C4-2B (cell line): ENCODE measurements around the gene RASGRF2.

Experiments
- H3K27ac ChIP-seq: fragments of 450-650 bp; 2 replicates; pipeline ENCODE4 v1.5.1; 2017
- ZFX ChIP-seq: fragments of 450-650 bp; IDR thresholded peaks from 2 replicates; pipeline ENCODE4 v1.6.1; 2017
- TF ChIP-seq, protein P1 (sequence below): fragments of 450-650 bp; conservative IDR thresholded peaks from 2 replicates; pipeline ENCODE4 v1.5.1; 2017; ENCODE audit warnings: mild to moderate bottlenecking

RASGRF2 gene

GRCh38 chr5:80964919-80965318 lies 4.8 kb downstream of the RASGRF2 start:
- H3K27ac ChIP-seq, result no peak overlapping the region

DNA sequence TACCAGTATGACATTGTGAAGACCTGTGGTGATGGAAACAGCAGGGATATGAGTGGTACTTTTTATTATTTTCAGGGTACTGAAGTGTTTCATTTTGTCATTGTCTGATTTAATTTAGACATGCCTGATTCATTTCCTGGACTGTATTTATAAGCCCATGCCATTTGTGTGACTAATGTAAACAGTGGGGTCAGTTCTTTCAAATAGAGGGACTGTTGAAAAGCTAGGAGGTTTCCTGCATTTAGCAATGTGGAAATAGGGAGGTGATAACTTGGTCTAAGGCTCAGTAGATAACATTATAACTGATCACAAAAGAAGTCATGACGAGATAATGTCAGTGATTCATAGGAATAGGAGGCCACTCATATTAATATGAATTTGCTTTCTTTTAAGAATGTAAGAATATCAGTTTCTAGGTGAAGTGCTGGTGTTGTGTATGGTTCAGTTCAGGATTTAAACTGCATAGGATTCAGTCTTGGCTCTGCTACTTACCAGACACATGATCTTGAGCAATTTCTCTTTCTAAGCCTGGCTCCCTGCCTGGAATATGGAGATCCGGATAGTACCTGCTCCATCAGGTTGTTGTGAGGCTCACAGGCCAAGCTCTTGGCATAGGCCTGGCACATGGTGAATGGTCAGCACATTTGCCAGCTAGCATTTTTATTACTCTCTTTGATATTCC lies 7.5 kb downstream of the RASGRF2 start:
- no peak overlapping the region for H3K27ac ChIP-seq
- TF ChIP-seq ZFX, result no peak
- TF ChIP-seq, protein P1, sequence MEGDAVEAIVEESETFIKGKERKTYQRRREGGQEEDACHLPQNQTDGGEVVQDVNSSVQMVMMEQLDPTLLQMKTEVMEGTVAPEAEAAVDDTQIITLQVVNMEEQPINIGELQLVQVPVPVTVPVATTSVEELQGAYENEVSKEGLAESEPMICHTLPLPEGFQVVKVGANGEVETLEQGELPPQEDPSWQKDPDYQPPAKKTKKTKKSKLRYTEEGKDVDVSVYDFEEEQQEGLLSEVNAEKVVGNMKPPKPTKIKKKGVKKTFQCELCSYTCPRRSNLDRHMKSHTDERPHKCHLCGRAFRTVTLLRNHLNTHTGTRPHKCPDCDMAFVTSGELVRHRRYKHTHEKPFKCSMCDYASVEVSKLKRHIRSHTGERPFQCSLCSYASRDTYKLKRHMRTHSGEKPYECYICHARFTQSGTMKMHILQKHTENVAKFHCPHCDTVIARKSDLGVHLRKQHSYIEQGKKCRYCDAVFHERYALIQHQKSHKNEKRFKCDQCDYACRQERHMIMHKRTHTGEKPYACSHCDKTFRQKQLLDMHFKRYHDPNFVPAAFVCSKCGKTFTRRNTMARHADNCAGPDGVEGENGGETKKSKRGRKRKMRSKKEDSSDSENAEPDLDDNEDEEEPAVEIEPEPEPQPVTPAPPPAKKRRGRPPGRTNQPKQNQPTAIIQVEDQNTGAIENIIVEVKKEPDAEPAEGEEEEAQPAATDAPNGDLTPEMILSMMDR, result no peak

More at GRCh38 chr5:80964919-80965318, 4.8 kb downstream of the RASGRF2 start:
- no peak for TF ChIP-seq ZFX
- TF ChIP-seq, protein P1, result no peak

- H3K27ac ChIP-seq, result no peak overlapping the region
- TF ChIP-seq ZFX, result no peak
- TF ChIP-seq, protein P1, result no peak
These were observed 12.9 kb downstream of the RASGRF2 start for GRCh38 chr5:80973027-80973426.

DNA sequence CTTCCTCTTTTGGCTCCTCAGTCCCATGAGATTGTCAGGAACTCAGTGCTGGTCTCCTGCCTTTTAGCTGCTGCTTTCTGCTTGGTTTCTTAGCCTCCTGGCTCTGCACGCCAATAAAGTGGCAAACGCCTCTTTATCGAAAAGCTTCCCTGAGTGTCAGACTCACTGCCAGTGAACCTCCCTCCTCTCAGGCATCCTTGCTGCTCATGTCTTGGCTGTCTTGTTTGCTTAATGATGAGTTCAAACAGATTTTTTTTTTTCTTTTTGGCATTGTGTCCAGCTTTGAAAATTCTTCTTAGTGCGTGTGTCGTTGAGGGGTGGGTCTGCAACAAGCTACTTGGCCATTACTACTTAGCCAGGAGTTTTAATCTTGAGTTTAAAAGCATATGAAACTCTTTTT lies 14.9 kb downstream of the RASGRF2 start:
- no peak overlapping the region for H3K27ac ChIP-seq
- TF ChIP-seq, protein P1, result no peak
- TF ChIP-seq ZFX, result no peak

GRCh38 chr5:80976985-80977384 lies 16.8 kb downstream of the RASGRF2 start:
- no peak for TF ChIP-seq ZFX
- TF ChIP-seq, protein P1, result no peak
- H3K27ac ChIP-seq, result no peak overlapping the region; the same call in 1 of the 2 replicates

GRCh38 chr5:80977764-80978163 lies 17.6 kb downstream of the RASGRF2 start:
- no peak overlapping the region for H3K27ac ChIP-seq
- TF ChIP-seq ZFX, result no peak
- TF ChIP-seq, protein P1, result no peak

DNA sequence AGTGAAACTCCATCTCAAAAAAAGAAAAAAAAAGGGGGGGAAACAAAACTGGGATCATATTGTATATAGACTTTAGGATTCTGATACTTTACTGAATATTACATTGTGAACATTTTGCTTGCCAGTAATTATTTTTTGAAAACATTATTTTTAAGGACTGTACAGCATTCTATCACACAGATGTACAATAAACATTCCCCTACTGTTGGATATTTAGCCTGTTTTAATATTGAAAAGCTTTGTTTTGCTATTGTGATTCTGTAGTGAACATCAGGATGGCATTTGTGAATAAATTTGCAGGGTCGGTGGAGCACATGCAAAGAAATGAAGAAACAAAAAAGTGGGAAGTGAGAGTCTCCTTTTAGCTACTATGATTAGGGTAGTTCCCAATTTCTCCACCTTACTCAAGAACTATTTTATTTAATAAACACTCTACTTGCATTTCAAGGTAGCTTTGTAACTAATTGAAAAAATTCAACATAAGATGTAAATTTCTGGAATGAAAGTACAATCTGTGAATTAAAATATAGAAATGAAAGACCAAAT lies 18.7 kb downstream of the RASGRF2 start:
- TF ChIP-seq, protein P1, result no peak
- TF ChIP-seq ZFX, result no peak
- no peak overlapping the region for H3K27ac ChIP-seq
